CD4-positive, alpha-beta memory T cell (primary cell): ENCODE data around the gene ADRA1B. TPM values are rescaled to one million over a fixed set of nuclear protein-coding genes. Genes with fewer than 3 reads are reported as not detected.

Source experiments
- CTCF ChIA-PET: fragments of 350-600 bp; sonication (Branson Sonifier 250); formaldehyde crosslinking; loops from one replicate; lab custom pipeline; 2021; ENCODE audit warnings: inconsistent platforms; ENCODE audit not compliant: partially characterized antibody; lab: Charles Lee
- POLR2A ChIA-PET: fragments of 350-600 bp; sonication (Branson Sonifier 250); formaldehyde crosslinking; loops from one replicate; lab custom pipeline; 2021; ENCODE audit not compliant: partially characterized antibody; lab: Charles Lee
- DNase-seq, 5 donors: peaks; one replicate each; pipeline versions ENCODE4 v3.0.0 to v3.0.0-alpha.2; 2020 to 2022; ENCODE audit warnings: mixed read lengths in 1 of 5
- H3K27ac ChIP-seq: one replicate; pipeline ENCODE4 v1.7.0; 2013; ENCODE audit warnings: low read depth, low read length
- H3K27me3 ChIP-seq: 2 replicates; pipeline ENCODE4 v1.7.0; 2013; ENCODE audit warnings: mild to moderate bottlenecking, low read length, moderate library complexity; ENCODE audit not compliant: insufficient read depth
- H3K36me3 ChIP-seq: 2 replicates; pipeline ENCODE4 v1.7.0; 2013; ENCODE audit warnings: mild to moderate bottlenecking, low read length, moderate library complexity; ENCODE audit not compliant: insufficient read depth
- H3K4me1 ChIP-seq: 2 replicates; pipeline ENCODE4 v1.7.0; 2013; ENCODE audit warnings: mild to moderate bottlenecking, low read length, moderate library complexity; ENCODE audit not compliant: insufficient read depth
- H3K4me3 ChIP-seq, 2 donors: one replicate each; pipeline ENCODE4 v1.7.0; 2013; ENCODE audit warnings: low read length in 2 of 2, mild to moderate bottlenecking in 1 of 2
- H3K9me3 ChIP-seq, 2 donors: one replicate each; pipeline ENCODE4 v1.7.0; 2013; ENCODE audit warnings: low read length in 2 of 2, control low read depth in 1 of 2; ENCODE audit not compliant: control insufficient read depth in 1 of 2
- H3K27ac Mint-ChIP-seq, 7 donors: one replicate each; pipeline ENCODE4 v1.8.0; 2020 to 2021; ENCODE audit warnings: mixed read lengths in 7 of 7, mild to moderate bottlenecking in 6 of 7, inconsistent platforms in 3 of 7, moderate library complexity in 3 of 7
- H3K27me3 Mint-ChIP-seq, 2 donors: one replicate each; pipeline ENCODE4 v1.8.0; 2020 to 2021; ENCODE audit warnings: mixed read lengths in 2 of 2
- H3K36me3 Mint-ChIP-seq, 2 donors: one replicate each; pipeline ENCODE4 v1.8.0; 2020 to 2021; ENCODE audit warnings: mixed read lengths in 2 of 2, inconsistent platforms in 1 of 2, mild to moderate bottlenecking in 1 of 2
- H3K4me1 Mint-ChIP-seq, 4 donors: one replicate each; pipeline ENCODE4 v1.8.0; 2020 to 2021; ENCODE audit warnings: mixed read lengths in 4 of 4, mild to moderate bottlenecking in 1 of 4
- H3K4me3 Mint-ChIP-seq, 8 donors: one replicate each; pipeline ENCODE4 v1.8.0; 2020 to 2021; ENCODE audit warnings: mixed read lengths in 8 of 8, mild to moderate bottlenecking in 7 of 8, moderate library complexity in 6 of 8, inconsistent platforms in 3 of 8
- H3K9me3 Mint-ChIP-seq, 8 donors: one replicate each; pipeline ENCODE4 v1.8.0; 2020 to 2021; ENCODE audit warnings: mixed read lengths in 8 of 8, mild to moderate bottlenecking in 5 of 8, inconsistent platforms in 3 of 8, moderate library complexity in 1 of 8
- intact Hi-C: fragments of 100-400 bp; cut with micrococcal nuclease; formaldehyde crosslinking; loops from one replicate; pipeline ENCODE4 v1.15.1; 2023
- polyA plus RNA-seq, 2 donors: library from polyadenylated mRNA; unstranded; fragments of 300-500 nt; fragmentation: Illumina TruSeq; gene quantifications; one replicate each; pipeline ENCODE4 v1.2.3, GENCODE V29; 2021
- total RNA-seq, 2 experiments: library from RNA; stranded (reverse); gene quantifications; one replicate each; pipeline ENCODE4 v1.2.3, GENCODE V29; 2021

ADRA1B gene
- total and polyA plus RNA-seq, 4 experiments from 2014 or later, result not detected

DNA sequence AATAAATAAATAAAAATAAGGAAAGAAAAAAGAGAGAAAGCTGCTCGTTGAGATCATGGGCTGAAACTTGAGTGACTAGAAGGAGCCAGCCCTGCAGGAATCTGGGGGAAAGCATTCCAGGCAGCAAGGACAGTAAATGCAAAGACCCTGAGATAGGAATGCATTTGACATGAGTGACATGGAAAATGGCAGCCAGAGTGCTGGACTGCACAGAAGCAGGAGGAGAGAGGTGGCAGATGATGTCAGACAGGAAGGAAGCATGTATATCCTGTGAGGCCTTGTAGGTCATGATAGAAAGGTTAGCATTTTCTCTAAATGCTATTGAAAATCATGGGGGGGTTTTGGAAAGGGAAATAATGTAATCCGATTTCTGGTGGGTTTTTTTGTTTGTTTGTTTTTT lies 29.1 kb downstream of the ADRA1B start:
- H3K27me3 ChIP-seq, result no peaks in the 10 kb centered on the region
- intact Hi-C loops, result no loop called here
- Mint-ChIP-seq H3K4me1 (peaks cover 0 to 4% (median 2%) of the 10 kb centered on the region in 4 donors), H3K36me3 (no peaks in the 10 kb centered on the region), H3K27ac (no peak overlapping the region), H3K27me3 (peaks cover 14 to 35% of the 10 kb centered on the region in 2 donors), H3K9me3 (peaks cover 0 to 3% (median 0%) of the 10 kb centered on the region in 8 donors), H3K4me3 (no peak overlapping the region)
- ChIA-PET CTCF (no interaction called here), POLR2A (no interaction called here)
- H3K9me3 ChIP-seq, result no peaks in the 10 kb centered on the region
- H3K27ac ChIP-seq, result no peak overlapping the region
- DNase-seq, result no peak
- no peak overlapping the region for H3K4me3 ChIP-seq
- no peaks in the 10 kb centered on the region for H3K4me1 ChIP-seq
- no peaks in the 10 kb centered on the region for H3K36me3 ChIP-seq

DNA sequence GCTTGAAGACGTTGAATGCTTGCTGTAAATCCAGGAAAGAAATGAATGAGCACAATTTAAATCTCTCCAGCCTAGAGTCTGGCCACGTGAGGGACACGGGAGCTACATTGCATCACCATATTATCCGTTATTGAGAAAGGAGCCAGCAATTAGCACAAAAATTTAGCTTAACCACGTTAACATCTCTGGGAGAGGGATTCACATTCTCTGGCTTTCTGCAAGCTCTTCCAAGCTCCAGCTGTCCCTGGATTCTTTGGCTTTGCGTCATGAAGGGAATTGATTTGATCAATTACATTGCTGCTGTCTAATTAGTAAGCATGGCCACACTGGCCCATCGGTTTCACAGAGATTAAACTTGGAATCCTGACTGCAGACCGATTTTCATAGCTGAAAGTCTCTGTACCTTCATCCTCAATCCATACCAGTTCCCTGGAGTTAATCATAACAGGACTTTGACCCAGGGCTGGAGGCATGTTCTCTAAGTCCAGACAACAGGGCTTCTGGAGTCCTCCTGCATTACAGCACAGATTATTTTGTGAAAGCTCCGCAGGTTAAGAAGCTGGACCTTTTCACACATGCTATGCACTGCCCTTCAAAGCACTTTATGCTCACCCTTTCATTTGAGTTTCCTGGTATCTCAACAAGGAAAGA lies 31.6 kb downstream of the ADRA1B start:
- no peaks in the 10 kb centered on the region for H3K9me3 ChIP-seq
- no peak overlapping the region for H3K27ac ChIP-seq
- ChIA-PET POLR2A (interaction anchor here (0.6 kb wide), 1 partner anchor 96 kb away, joined by 3 read pairs; no protein-coding TSS in a partner anchor), CTCF (no interaction called here)
- intact Hi-C loops, result no loop called here
- H3K36me3 Mint-ChIP-seq, result no peaks in the 10 kb centered on the region
- peaks cover 9 to 31% of the 10 kb centered on the region in 2 donors for H3K27me3 Mint-ChIP-seq
- peaks cover 0 to 4% (median 2%) of the 10 kb centered on the region in 4 donors for H3K4me1 Mint-ChIP-seq
- H3K27ac Mint-ChIP-seq, result no peak overlapping the region
- H3K9me3 Mint-ChIP-seq, result peaks cover 0 to 3% (median 0%) of the 10 kb centered on the region in 8 donors
- H3K4me1 ChIP-seq, result no peaks in the 10 kb centered on the region
- DNase-seq, result no peak
- no peak overlapping the region for H3K4me3 ChIP-seq
- H3K4me3 Mint-ChIP-seq, result no peak overlapping the region
- no peaks in the 10 kb centered on the region for H3K36me3 ChIP-seq
- H3K27me3 ChIP-seq, result no peaks in the 10 kb centered on the region

DNA sequence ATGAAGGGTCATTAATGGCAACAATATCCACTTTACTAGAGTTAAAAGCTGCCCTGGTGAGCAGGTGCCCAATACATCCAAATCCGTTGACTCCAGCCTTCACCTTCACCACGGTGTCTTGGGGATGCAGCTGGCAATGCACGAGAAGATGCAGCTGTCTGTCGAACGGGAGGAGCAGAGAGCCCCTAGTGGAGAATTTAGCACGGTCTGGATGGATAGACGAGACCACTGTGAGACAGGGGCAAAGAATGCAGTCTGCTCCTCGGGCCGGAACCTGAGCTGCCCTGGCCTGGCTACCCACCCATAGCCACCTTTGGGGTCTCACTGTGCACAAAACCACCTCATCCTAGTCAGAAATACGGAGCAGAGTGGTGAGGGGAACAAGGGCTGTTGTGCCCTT lies 35.1 kb downstream of the ADRA1B start:
- H3K27me3 ChIP-seq, result no peaks in the 10 kb centered on the region
- H3K4me1 ChIP-seq, result no peaks in the 10 kb centered on the region
- DNase-seq, result no peak
- no peak overlapping the region for H3K27ac ChIP-seq
- H3K4me3 ChIP-seq, result no peak overlapping the region
- no peak overlapping the region for H3K4me3 Mint-ChIP-seq
- ChIA-PET POLR2A (no interaction called here), CTCF (interaction anchor here (1.1 to 2.1 kb wide), 2 partner anchors 11 to 36 kb away, joined by 3 to 10 read pairs; no protein-coding TSS in a partner anchor)
- H3K36me3 Mint-ChIP-seq, result no peaks in the 10 kb centered on the region
- peak overlapping the region in 1 of 7 donors; percentile 9 for H3K27ac Mint-ChIP-seq
- no peaks in the 10 kb centered on the region for H3K36me3 ChIP-seq
- H3K27me3 Mint-ChIP-seq, result peaks cover 5 to 26% of the 10 kb centered on the region in 2 donors
- no peaks in the 10 kb centered on the region for H3K4me1 Mint-ChIP-seq
- no peaks in the 10 kb centered on the region for H3K9me3 ChIP-seq
- no peaks in the 10 kb centered on the region for H3K9me3 Mint-ChIP-seq
- intact Hi-C loops, result no loop called here

DNA sequence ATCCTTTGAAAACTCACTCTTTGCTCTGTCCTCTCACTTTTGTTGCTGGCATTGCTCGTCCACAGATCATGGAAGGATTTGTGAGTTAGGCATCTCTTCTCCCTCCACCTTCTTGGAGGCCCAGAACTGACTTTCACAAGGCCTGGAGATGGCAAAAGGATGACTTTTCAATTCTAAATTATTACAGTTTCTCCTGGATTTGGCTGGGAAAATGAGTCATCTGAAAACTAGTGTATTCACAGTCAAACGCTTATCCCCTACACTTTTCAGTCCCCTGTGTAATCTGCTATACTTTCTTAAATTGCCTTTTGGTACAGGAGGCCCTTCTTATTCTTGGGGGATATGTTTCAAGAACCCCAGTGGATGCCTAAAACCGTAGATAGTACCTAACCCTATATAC lies 35.6 kb downstream of the ADRA1B start:
- Mint-ChIP-seq H3K9me3 (no peaks in the 10 kb centered on the region), H3K36me3 (no peaks in the 10 kb centered on the region), H3K4me3 (no peak overlapping the region), H3K4me1 (no peaks in the 10 kb centered on the region), H3K27me3 (peaks cover 5 to 24% of the 10 kb centered on the region in 2 donors), H3K27ac (peak overlapping the region in 1 of 7 donors; percentile 9)
- intact Hi-C loops, result no loop called here
- Histone ChIP-seq H3K9me3 (no peaks in the 10 kb centered on the region), H3K4me1 (no peaks in the 10 kb centered on the region), H3K27ac (no peak overlapping the region), H3K27me3 (no peaks in the 10 kb centered on the region), H3K36me3 (no peaks in the 10 kb centered on the region), H3K4me3 (no peak overlapping the region)
- CTCF ChIA-PET, result interaction anchor here (1.1 to 2.1 kb wide), 2 partner anchors 12 to 35 kb away, joined by 3 to 10 read pairs; no protein-coding TSS in a partner anchor
- POLR2A ChIA-PET, result no interaction called here
- no peak for DNase-seq

DNA sequence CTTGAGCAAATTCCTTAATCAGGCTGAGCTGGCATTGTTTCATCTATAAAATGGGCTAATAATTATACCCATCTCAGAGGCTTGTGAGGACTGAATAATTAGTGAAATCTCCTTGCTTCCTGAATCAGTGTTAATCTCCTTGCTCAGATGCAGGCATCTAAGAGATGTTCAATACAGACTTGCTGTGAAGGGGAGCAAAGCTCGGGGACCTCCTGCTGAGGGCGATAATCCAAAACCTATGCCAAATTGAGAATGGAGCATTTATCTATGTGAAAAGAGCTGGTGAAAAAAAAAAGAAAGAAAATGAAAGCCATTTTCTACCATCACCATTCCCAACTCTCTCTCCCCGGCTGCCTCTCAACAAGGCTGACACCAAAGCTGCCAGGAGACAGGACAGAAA lies 37.3 kb downstream of the ADRA1B start:
- no peaks in the 10 kb centered on the region for H3K36me3 Mint-ChIP-seq
- no peaks in the 10 kb centered on the region for H3K4me1 ChIP-seq
- no peaks in the 10 kb centered on the region for H3K36me3 ChIP-seq
- no peaks in the 10 kb centered on the region for H3K9me3 Mint-ChIP-seq
- no peaks in the 10 kb centered on the region for H3K27me3 ChIP-seq
- no peak overlapping the region for H3K27ac Mint-ChIP-seq
- DNase-seq, result no peak
- H3K9me3 ChIP-seq, result no peaks in the 10 kb centered on the region
- H3K4me3 Mint-ChIP-seq, result no peak overlapping the region
- no peaks in the 10 kb centered on the region for H3K4me1 Mint-ChIP-seq
- no peak overlapping the region for H3K4me3 ChIP-seq
- ChIA-PET CTCF (interaction anchor here (1.3 to 1.4 kb wide), 2 partner anchors 9 to 34 kb away, joined by 3 read pairs; no protein-coding TSS in a partner anchor), POLR2A (no interaction called here)
- intact Hi-C loops, result no loop called here
- peaks cover 5 to 17% of the 10 kb centered on the region in 2 donors for H3K27me3 Mint-ChIP-seq
- H3K27ac ChIP-seq, result no peak overlapping the region

DNA sequence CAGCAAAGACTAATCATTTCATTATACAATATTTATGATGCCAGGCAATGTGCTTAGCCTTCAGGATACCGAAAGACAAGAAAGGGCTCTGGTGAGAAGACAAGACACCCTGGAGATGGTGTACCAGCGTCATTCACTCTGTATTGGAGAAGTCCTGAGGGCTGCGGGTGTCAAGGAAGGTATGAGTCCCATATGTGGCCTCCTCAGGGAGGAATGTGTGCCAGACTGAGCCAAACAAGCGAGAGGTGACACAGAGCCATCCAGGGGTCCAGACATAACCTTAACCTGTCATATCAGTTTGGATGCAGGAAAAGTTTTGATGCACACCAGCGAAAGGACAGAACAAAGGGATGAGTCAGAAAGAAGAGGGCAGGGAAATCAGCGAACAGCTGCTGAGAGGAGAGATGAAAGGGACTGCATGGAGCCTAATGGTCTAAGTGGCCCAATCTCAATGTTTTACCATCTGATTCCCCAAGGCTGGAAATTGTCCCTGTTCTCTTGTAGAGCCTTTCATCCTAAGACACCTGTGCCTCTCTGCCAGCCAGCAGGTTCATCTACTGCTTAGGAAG lies 38.9 kb downstream of the ADRA1B start:
- POLR2A ChIA-PET, result no interaction called here
- intact Hi-C loops, result no loop called here
- H3K27me3 Mint-ChIP-seq, result peaks cover 2 to 3% of the 10 kb centered on the region in 2 donors

DNA sequence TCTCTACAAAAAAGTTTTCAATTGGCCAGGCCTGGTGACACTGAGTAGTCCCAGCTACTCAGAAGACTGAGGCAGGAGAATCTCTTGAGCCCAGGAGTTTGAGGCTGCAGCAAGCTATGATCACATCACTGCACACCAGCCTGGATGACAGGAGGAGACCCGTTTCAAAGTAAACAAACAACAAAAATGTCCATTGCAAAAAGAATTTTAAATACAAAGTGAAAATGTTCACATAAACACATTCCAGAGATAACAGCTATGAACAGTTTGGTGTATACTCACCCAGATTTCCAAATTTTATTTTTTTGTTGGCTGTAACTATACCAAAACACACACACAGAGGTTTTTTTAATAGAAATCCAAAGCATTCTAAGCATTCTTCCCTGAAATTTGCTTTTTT lies 39.8 kb downstream of the ADRA1B start:
- no peaks in the 10 kb centered on the region for H3K36me3 Mint-ChIP-seq
- H3K4me3 Mint-ChIP-seq, result no peak overlapping the region
- Histone ChIP-seq H3K9me3 (no peaks in the 10 kb centered on the region), H3K4me3 (no peak overlapping the region), H3K36me3 (no peaks in the 10 kb centered on the region), H3K27ac (no peak overlapping the region), H3K27me3 (no peaks in the 10 kb centered on the region), H3K4me1 (no peaks in the 10 kb centered on the region)
- H3K27ac Mint-ChIP-seq, result no peak overlapping the region
- H3K27me3 Mint-ChIP-seq, result peaks cover 2 to 3% of the 10 kb centered on the region in 2 donors
- DNase-seq, result no peak
- ChIA-PET POLR2A (no interaction called here), CTCF (no interaction called here)
- intact Hi-C loops, result no loop called here
- H3K4me1 Mint-ChIP-seq, result no peaks in the 10 kb centered on the region
- no peaks in the 10 kb centered on the region for H3K9me3 Mint-ChIP-seq

More for the DNA sequence above, 38.9 kb downstream of the ADRA1B start:
- CTCF ChIA-PET, result interaction anchor here (1.4 kb wide), 1 partner anchor 33 kb away, joined by 3 read pairs; no protein-coding TSS in a partner anchor
- Histone ChIP-seq H3K4me3 (no peak overlapping the region), H3K4me1 (no peaks in the 10 kb centered on the region), H3K36me3 (no peaks in the 10 kb centered on the region), H3K27ac (no peak overlapping the region), H3K27me3 (no peaks in the 10 kb centered on the region), H3K9me3 (no peaks in the 10 kb centered on the region)
- H3K9me3 Mint-ChIP-seq, result no peaks in the 10 kb centered on the region
- no peak overlapping the region for H3K27ac Mint-ChIP-seq
- H3K36me3 Mint-ChIP-seq, result no peaks in the 10 kb centered on the region
- no peak for DNase-seq
- no peaks in the 10 kb centered on the region for H3K4me1 Mint-ChIP-seq
- H3K4me3 Mint-ChIP-seq, result no peak overlapping the region
